K562 (cell line): ENCODE data around the gene SYNGR4. TPM values are rescaled to one million over a fixed set of nuclear protein-coding genes. Genes with fewer than 3 reads are reported as not detected.
A peak's percentile ranks its signal among the peaks of the same experiment; 100 is the strongest.

Source experiments
- ATAC-seq: fragments of 200-7000 bp; cut with Tn5 transposase; 3 replicates; pipeline ENCODE4 v1.9.1; 2020; ENCODE audit warnings: moderate library complexity
- BruUV-seq: library from RNA; stranded (reverse); fragments of 400-500 nt; replicated peaks from 2 replicates; lab custom pipeline; 2021; lab: Mats Ljungman, UMichigan
- CTCF ChIA-PET: fragments of 300-600 bp; formaldehyde crosslinking; extraction: SDS; loops from one replicate; lab custom pipeline; 2021; ENCODE audit warnings: low intra/inter-chr PET ratio; lab: Yijun Ruan, JAX
- POLR2A ChIA-PET: fragments of 300-600, 350-650 bp; sonication (Branson Sonifier 250); formaldehyde crosslinking; extraction: SDS; loops from one replicate; lab custom pipeline; 2021; ENCODE audit warnings: antibody characterized with exemption, inconsistent platforms; lab: Yijun Ruan, JAX
- DNase-seq, 4 experiments: peaks; one replicate each; pipeline versions ENCODE4 v3.0.0 to v3.0.0-alpha.2; 2011 to 2018; ENCODE audit warnings: low spot score in 3 of 4, mixed read lengths in 3 of 4; ENCODE audit errors: extremely low read depth in 1 of 4
- FAIRE-seq: peaks from 2 replicates; lab custom pipeline; 2011; peaks lifted over from hg19 to GRCh38; lab: Jason Lieb, UNC
- H2AFZ ChIP-seq: 2 replicates; pipeline ENCODE4 v1.6.0; 2011; ENCODE audit warnings: low read depth, low read length, control low read depth, inconsistent platforms
- H3K27ac ChIP-seq: fragments of 200-600 bp; 3 replicates; pipeline ENCODE4 v1.8.0; 2011; ENCODE audit warnings: low read depth, mild to moderate bottlenecking, control low read depth, inconsistent platforms, low read length, moderate library complexity, mixed read lengths; ENCODE audit errors: extremely low read depth
- H3K27me3 ChIP-seq, 2 experiments: fragments of 300-600 bp in 1 of 2; 2 replicates in 1 of 2; 3 replicates in 1 of 2; pipeline versions ENCODE4 v1.6.0 to v1.8.0; 2011; ENCODE audit warnings: inconsistent platforms in 2 of 2, low read length in 2 of 2, mild to moderate bottlenecking in 1 of 2, mixed read lengths in 1 of 2, moderate library complexity in 1 of 2; ENCODE audit not compliant: control insufficient read depth in 2 of 2, insufficient read depth in 2 of 2
- H3K36me3 ChIP-seq: fragments of 300-600 bp; 3 replicates; pipeline ENCODE4 v1.8.0; 2011; ENCODE audit warnings: mild to moderate bottlenecking, low read length, inconsistent platforms; ENCODE audit not compliant: control insufficient read depth, insufficient read depth
- H3K4me1 ChIP-seq, 2 experiments: fragments of 200-600 bp in 1 of 2; replicated peaks in 1 of 2; 2 replicates in 1 of 2; 3 replicates in 1 of 2; pipeline versions ENCODE4 v1.5.1 to v1.8.0; 2011; ENCODE audit warnings: inconsistent platforms in 2 of 2, low read length in 2 of 2, mild to moderate bottlenecking in 1 of 2, mixed read lengths in 1 of 2, moderate library complexity in 1 of 2; ENCODE audit not compliant: control insufficient read depth in 2 of 2, insufficient read depth in 2 of 2
- H3K4me2 ChIP-seq: 2 replicates; pipeline ENCODE4 v1.6.1; 2011; ENCODE audit warnings: low read length, control low read depth, inconsistent platforms, mixed read lengths; ENCODE audit not compliant: insufficient read depth
- H3K4me3 ChIP-seq: fragments of 200-600 bp; sonication (generic), shearing (Covaris generic); 2 replicates; pipeline ENCODE4 v1.5.1; 2016; ENCODE audit warnings: control low read depth, inconsistent platforms
- H3K79me2 ChIP-seq: fragments of 200-600 bp; 3 replicates; pipeline ENCODE4 v1.8.0; 2011; ENCODE audit warnings: low read length, inconsistent platforms; ENCODE audit not compliant: control insufficient read depth, insufficient read depth
- H3K9ac ChIP-seq, 2 experiments: 2 replicates each; pipeline versions ENCODE4 v1.6.0 to v1.6.1; 2011; ENCODE audit warnings: low read depth in 2 of 2, low read length in 2 of 2, control low read depth in 1 of 2, inconsistent platforms in 1 of 2, mild to moderate bottlenecking in 1 of 2, mixed read lengths in 1 of 2; ENCODE audit not compliant: insufficient read depth in 1 of 2
- H3K9me1 ChIP-seq: one replicate; pipeline ENCODE4 v1.6.0; 2011; ENCODE audit warnings: inconsistent platforms, mild to moderate bottlenecking, low read length, moderate library complexity; ENCODE audit not compliant: control insufficient read depth, insufficient read depth
- H3K9me3 ChIP-seq: replicated peaks from 2 replicates; pipeline ENCODE4 v1.5.1; 2011; ENCODE audit warnings: low read depth, low read length, inconsistent platforms; ENCODE audit not compliant: control insufficient read depth, insufficient read depth
- H4K20me1 ChIP-seq: replicated peaks from 2 replicates; pipeline ENCODE4 v1.6.1; 2011; ENCODE audit warnings: low read length, inconsistent platforms, mixed read lengths; ENCODE audit not compliant: control insufficient read depth, insufficient read depth
- BCLAF1 ChIP-seq, 2 experiments: fragments of 450-650 bp in 1 of 2; IDR thresholded peaks; 2 replicates each; pipeline ENCODE4 v1.6.1; 2011 to 2017; ENCODE audit warnings: low read depth in 2 of 2, antibody characterized with exemption in 1 of 2, borderline replicate concordance in 1 of 2, low read length in 1 of 2, mild to moderate bottlenecking in 1 of 2, mixed read lengths in 1 of 2; ENCODE audit not compliant: control insufficient read depth in 1 of 2
- E2F6 ChIP-seq, 2 experiments: IDR thresholded peaks; 2 replicates each; pipeline ENCODE4 v1.6.1; 2011; ENCODE audit warnings: borderline replicate concordance in 1 of 2, control low read depth in 1 of 2, low read depth in 1 of 2, low read length in 1 of 2, mild to moderate bottlenecking in 1 of 2, mixed read lengths in 1 of 2, moderate library complexity in 1 of 2; ENCODE audit not compliant: insufficient read depth in 1 of 2, insufficient read length in 1 of 2, poor library complexity in 1 of 2, severe bottlenecking in 1 of 2; ENCODE audit errors: extremely low read depth in 1 of 2
- TFAP4 ChIP-seq: sonication (generic); formaldehyde crosslinking; IDR thresholded peaks from 2 replicates; pipeline ENCODE4 v1.8.0; 2022; ENCODE audit warnings: missing genetic modification reagents, mild to moderate bottlenecking, moderate library complexity, borderline replicate concordance
- VEZF1 ChIP-seq: fragments of 200-800 bp; sonication (Bioruptor generic); IDR thresholded peaks from 2 replicates; pipeline ENCODE4 v1.6.1; 2017; ENCODE audit warnings: missing genetic modification characterization, missing compliant biosample characterization
- ZBTB7A ChIP-seq: IDR thresholded peaks from 2 replicates; pipeline ENCODE4 v1.6.1; 2011; ENCODE audit warnings: low read depth, mild to moderate bottlenecking, low read length, moderate library complexity, borderline replicate concordance; ENCODE audit not compliant: control insufficient read depth
- WGBS: fragments of 100-300 bp; shearing (Covaris generic); methylation state at CpG from one replicate; pipeline ENCODE4 v1.1.6; 2016; ENCODE audit warnings: low coverage, mixed read lengths; ENCODE audit not compliant: insufficient coverage; ENCODE audit errors: missing lambda C conversion rate; 5-methylcytosine and 5-hydroxymethylcytosine counted together
- in situ Hi-C: fragments of 300-500 bp; cut with MboI; formaldehyde crosslinking; loops from 4 replicates; pipeline ENCODE4 v1.15.0; 2018; ENCODE audit warnings: inconsistent platforms, mixed read lengths
- intact Hi-C: fragments of 100-400 bp; cut with micrococcal nuclease; formaldehyde crosslinking; loops from 2 replicates; pipeline ENCODE4 v1.14.2; 2022
- polyA plus RNA-seq, 8 experiments: library from polyadenylated mRNA; depleted of rRNA in 4 of 8; stranded (reverse) in 5 of 8; unstranded in 3 of 8; fragments of >200 nt; fragmentation: Nextera tagmentation in 2 of 8; fragmentation: Illumina TruSeq in 1 of 8; extraction: Ambion mirVana in 2 of 8; extraction: Trizol in 1 of 8; gene quantifications; 2 replicates each; pipeline versions ENCODE4 v1.2.1 to v1.2.3, GENCODE V29; 2011 to 2014; ENCODE audit warnings: inconsistent platforms in 1 of 8, missing spikeins in 1 of 8
- total RNA-seq, 7 experiments: library from RNA; depleted of rRNA in 6 of 7; stranded (reverse); fragments of >200 nt in 6 of 7; fragmentation: Illumina TruSeq in 2 of 7; extraction: Trizol in 2 of 7; gene quantifications; 2 replicates each; pipeline versions ENCODE4 v1.2.1 to v1.2.3, GENCODE V29; 2011 to 2021; ENCODE audit warnings: low replicate concordance in 1 of 7

The SYNGR4 gene
- total and polyA plus RNA-seq, 9 of the 15 experiments (the other 6 are each of a cell fraction or from before 2014, with no cell fraction given): 0.07 to 0.14 TPM; not detected in 7

- ChIA-PET POLR2A (interaction anchor here (0.5 to 1.5 kb wide), 4 partner anchors 11 to 64 kb away, joined by 3 to 4 read pairs (median 3); partner anchors contain the start of gene KDELR1), CTCF (no interaction called here)
- Histone ChIP-seq H4K20me1 (no peaks in the 10 kb centered on the region; the same call in 1 of the 2 replicates), H3K9me1 (no peaks in the 10 kb centered on the region), H3K27ac (no peak overlapping the region), H3K4me2 (no peak overlapping the region), H3K27me3 (no peaks in the 10 kb centered on the region), H3K9ac (peak overlapping the region in 1 of 2 experiments; percentile 41; a peak in 2 of 4 replicates), H3K79me2 (0 out of 3 replicates have a peak, but pooled peaks cover 2% of the 10 kb centered on the region), H3K9me3 (no peaks in the 10 kb centered on the region), H3K4me3 (no peak overlapping the region), H3K4me1 (peaks cover 17 to 44% of the 10 kb centered on the region in 2 experiments), H3K36me3 (peaks cover 50% of the 10 kb centered on the region; the same call in 2 of the 3 replicates), H2AFZ (no peak overlapping the region)
- TF ChIP-seq TFAP4 (CRISPR knock-in tag): peak; percentile 11; the same call in 1 of the 2 replicates
- TF ChIP-seq BCLAF1 (IDR thresholded peaks at IDR 0.05; ENCODE audit: borderline replicate concordance in 1 of 2, control insufficient read depth in 1 of 2, low read depth in 2 of 2, low read length in 1 of 2): no peak
- TF ChIP-seq VEZF1 (CRISPR knock-in tag): peak; percentile 72
- peak in 1 of 2 experiments; percentile 15 for TF ChIP-seq E2F6 (IDR thresholded peaks at IDR 0.05; ENCODE audit: borderline replicate concordance in 1 of 2, extremely low read depth in 1 of 2, insufficient read depth in 1 of 2, insufficient read length in 1 of 2, low read depth in 1 of 2, low read length in 1 of 2, poor library complexity in 1 of 2, severe bottlenecking in 1 of 2)
- 0 out of 2 replicates have a peak, but pooled peaks have one; percentile 42 for TF ChIP-seq ZBTB7A
- no TSS peak for BruUV-seq
- intact Hi-C loops (no loop called here), in situ Hi-C loops (no loop called here)
- 0% methylated on average over 6 of the region's 14 CpGs for WGBS
- FAIRE-seq (peak; percentile 97), DNase-seq (peak; percentile 88 to 96 (median 94)), ATAC-seq (peak; percentile 94)
These were observed 51.2 kb downstream of the SYNGR4 start for GRCh38 chr19:48415395-48415794.
